Lung (tissue), 12 donors: ENCODE data around the gene KCNC1. TPM values are rescaled to one million over a fixed set of nuclear protein-coding genes. Genes with fewer than 3 reads are reported as not detected.

Source experiments
- ATAC-seq: fragments of 200-7000 bp; cut with Tn5 transposase; one replicate; pipeline ENCODE4 v1.9.1; 2020; ENCODE audit warnings: moderate number of reproducible peaks; ENCODE audit not compliant: insufficient read depth, low FRiP score
- DNase-seq, 3 donors: peaks; one replicate each; pipeline ENCODE4 v3.0.0-alpha.2; 2013 to 2017
- H3K27ac ChIP-seq, 2 donors: one replicate each; pipeline ENCODE4 v1.5.1; 2013; ENCODE audit warnings: mild to moderate bottlenecking in 2 of 2, moderate library complexity in 2 of 2, control low read depth in 1 of 2, inconsistent platforms in 1 of 2, low read depth in 1 of 2, low read length in 1 of 2
- H3K27me3 ChIP-seq, 3 donors: one replicate each; pipeline ENCODE4 v1.5.1; 2013; ENCODE audit warnings: low read length in 2 of 3; ENCODE audit not compliant: control insufficient read depth in 3 of 3, insufficient read depth in 3 of 3
- H3K36me3 ChIP-seq, 4 donors: one replicate each; pipeline ENCODE4 v1.5.1; 2013; ENCODE audit warnings: low read length in 4 of 4, mild to moderate bottlenecking in 1 of 4, moderate library complexity in 1 of 4; ENCODE audit not compliant: control insufficient read depth in 4 of 4, insufficient read depth in 4 of 4
- H3K4me1 ChIP-seq, 5 donors: one replicate each; pipeline ENCODE4 v1.5.1; 2013; ENCODE audit warnings: low read length in 5 of 5, mild to moderate bottlenecking in 2 of 5, moderate library complexity in 1 of 5; ENCODE audit not compliant: control insufficient read depth in 5 of 5, insufficient read depth in 5 of 5
- H3K4me3 ChIP-seq: one replicate; pipeline ENCODE4 v1.5.1; 2013; ENCODE audit warnings: mild to moderate bottlenecking, control low read depth, moderate library complexity
- H3K9ac ChIP-seq, 2 donors: one replicate each; pipeline ENCODE4 v1.5.1; 2013; ENCODE audit warnings: low read length in 2 of 2, control low read depth in 1 of 2; ENCODE audit not compliant: insufficient read depth in 1 of 2
- H3K9me3 ChIP-seq, 4 donors: one replicate each; pipeline ENCODE4 v1.5.1; 2013; ENCODE audit warnings: low read length in 3 of 4, mild to moderate bottlenecking in 1 of 4, moderate library complexity in 1 of 4; ENCODE audit not compliant: control insufficient read depth in 4 of 4, insufficient read depth in 3 of 4
- CTCF ChIP-seq: IDR thresholded peaks from 2 replicates; pipeline ENCODE4 v1.5.1; 2012; ENCODE audit warnings: mild to moderate bottlenecking; ENCODE audit errors: control extremely low read depth, extremely low read depth
- WGBS, 2 donors: extraction: QIAGEN DNeasy Blood & Tissue Kit; methylation state at CpG; one replicate each; pipeline ENCODE4 v1.1.7; 2013; 5-methylcytosine and 5-hydroxymethylcytosine counted together
- polyA plus RNA-seq, 2 donors: library from polyadenylated mRNA; stranded (reverse); fragments of 200-250 nt; gene quantifications; one replicate each; pipeline ENCODE4 v1.2.1, GENCODE V29; 2013
- total RNA-seq, 2 donors: library from RNA; depleted of rRNA in 1 of 2; stranded (reverse); fragments of >200 nt in 1 of 2; gene quantifications; one replicate each; pipeline ENCODE4 v1.2.1, GENCODE V29; 2014 to 2021
- donor health status: control.
- donor health status: control.
- donor health status: Bipolar disorder and iron deficiency.
- donor health status: healthy.
- donor health status: DM: yes; HTN: yes; CAD: no.

The KCNC1 gene
- total and polyA plus RNA-seq, 4 donors = 0.01 TPM; not detected in 3

GRCh38 chr11:17782145-17782544 is 47.6 kb downstream of the KCNC1 start:
- WGBS, 2 donors = 90 to 93% methylated on average over 12 of the region's 12 CpGs
- H3K4me1 ChIP-seq = no peaks in the 10 kb centered on the region
- DNase-seq (no peak), ATAC-seq (no peak)
- H3K4me3 ChIP-seq = no peak overlapping the region
- H3K36me3 ChIP-seq = peaks cover 0 to 3% (median 0%) of the 10 kb centered on the region in 4 donors
- H3K27ac ChIP-seq = no peak overlapping the region
- no peaks in the 10 kb centered on the region for H3K27me3 ChIP-seq
- H3K9me3 ChIP-seq = peaks cover 0 to 2% (median 0%) of the 10 kb centered on the region in 4 donors
- no peak overlapping the region for H3K9ac ChIP-seq
- no peak for TF ChIP-seq CTCF

GRCh38 chr11:17782603-17783337 is 48.2 kb downstream of the KCNC1 start:
- TF ChIP-seq CTCF = no peak
- H3K27ac ChIP-seq = no peak overlapping the region
- H3K27me3 ChIP-seq = no peaks in the 10 kb centered on the region
- ATAC-seq = no peak
- no peaks in the 10 kb centered on the region for H3K4me1 ChIP-seq
- no peak for DNase-seq
- 86 to 95% methylated on average over 4 of the region's 4 CpGs for WGBS, 2 donors
- H3K4me3 ChIP-seq = no peak overlapping the region
- peaks cover 0 to 3% (median 0%) of the 10 kb centered on the region in 4 donors for H3K36me3 ChIP-seq
- peaks cover 0 to 2% (median 0%) of the 10 kb centered on the region in 4 donors for H3K9me3 ChIP-seq
- no peak overlapping the region for H3K9ac ChIP-seq

GRCh38 chr11:17783878-17784277 is 49.3 kb downstream of the KCNC1 start:
- Histone ChIP-seq H3K4me3 (no peak overlapping the region), H3K9ac (no peak overlapping the region), H3K36me3 (peaks cover 0 to 3% (median 0%) of the 10 kb centered on the region in 4 donors), H3K4me1 (no peaks in the 10 kb centered on the region), H3K27me3 (no peaks in the 10 kb centered on the region), H3K27ac (no peak overlapping the region), H3K9me3 (peaks cover 0 to 2% (median 0%) of the 10 kb centered on the region in 4 donors)
- ATAC-seq = no peak
- WGBS, 2 donors = 88 to 91% methylated on average over 4 of the region's 4 CpGs
- no peak for DNase-seq
- TF ChIP-seq CTCF = no peak
